Measurements from ENCODE around the gene DNAJC11.

DNAJC11 gene

GRCh38 chr1:6594977-6595740, 106.5 kb downstream of the DNAJC11 start:
- H3K36me3 Mint-ChIP-seq, result peaks cover 5% of the 10 kb centered on the region
- H3K4me3 Mint-ChIP-seq, result no peak overlapping the region
- H3K4me1 Mint-ChIP-seq (ENCODE audit: low read depth), result peaks cover 55% of the 10 kb centered on the region
- H3K27me3 Mint-ChIP-seq, result no peaks in the 10 kb centered on the region
- H3K9me3 Mint-ChIP-seq (ENCODE audit: low read depth), result no peaks in the 10 kb centered on the region
- no peak overlapping the region for H3K27ac Mint-ChIP-seq

- Mint-ChIP-seq H3K4me3 (no peak overlapping the region), H3K36me3 (peaks cover 3% of the 10 kb centered on the region), H3K9me3 (ENCODE audit: low read depth) (no peaks in the 10 kb centered on the region), H3K27me3 (no peaks in the 10 kb centered on the region), H3K4me1 (ENCODE audit: low read depth) (peaks cover 47% of the 10 kb centered on the region), H3K27ac (no peak overlapping the region)
These were observed 107.8 kb downstream of the DNAJC11 start for GRCh38 chr1:6593810-6594209.

GRCh38 chr1:6592865-6593593, 108.6 kb downstream of the DNAJC11 start:
- Mint-ChIP-seq H3K4me3 (no peak overlapping the region), H3K9me3 (ENCODE audit: low read depth) (no peaks in the 10 kb centered on the region), H3K4me1 (ENCODE audit: low read depth) (peaks cover 43% of the 10 kb centered on the region), H3K27ac (no peak overlapping the region), H3K27me3 (no peaks in the 10 kb centered on the region), H3K36me3 (peaks cover 3% of the 10 kb centered on the region)

GRCh38 chr1:6592441-6592840, 109.2 kb downstream of the DNAJC11 start:
- Mint-ChIP-seq H3K27me3 (no peaks in the 10 kb centered on the region), H3K27ac (no peak overlapping the region), H3K4me3 (no peak overlapping the region), H3K36me3 (peaks cover 3% of the 10 kb centered on the region), H3K4me1 (ENCODE audit: low read depth) (peaks cover 43% of the 10 kb centered on the region), H3K9me3 (ENCODE audit: low read depth) (no peaks in the 10 kb centered on the region)

- no peak overlapping the region for H3K27ac Mint-ChIP-seq
- no peaks in the 10 kb centered on the region for H3K9me3 Mint-ChIP-seq (ENCODE audit: low read depth)
- H3K36me3 Mint-ChIP-seq, result peaks cover 3% of the 10 kb centered on the region
- H3K27me3 Mint-ChIP-seq, result no peaks in the 10 kb centered on the region
- peak overlapping the region; percentile 20 for H3K4me3 Mint-ChIP-seq
- peaks cover 41% of the 10 kb centered on the region for H3K4me1 Mint-ChIP-seq (ENCODE audit: low read depth)
These were observed 110.0 kb downstream of the DNAJC11 start for GRCh38 chr1:6591644-6592043.

GRCh38 chr1:6591222-6591621, 110.4 kb downstream of the DNAJC11 start:
- H3K9me3 Mint-ChIP-seq (ENCODE audit: low read depth), result no peaks in the 10 kb centered on the region
- peaks cover 3% of the 10 kb centered on the region for H3K36me3 Mint-ChIP-seq
- no peaks in the 10 kb centered on the region for H3K27me3 Mint-ChIP-seq
- no peak overlapping the region for H3K27ac Mint-ChIP-seq
- H3K4me1 Mint-ChIP-seq (ENCODE audit: low read depth), result peaks cover 38% of the 10 kb centered on the region
- H3K4me3 Mint-ChIP-seq, result no peak overlapping the region

- H3K27me3 Mint-ChIP-seq, result no peaks in the 10 kb centered on the region
- H3K36me3 Mint-ChIP-seq, result peaks cover 3% of the 10 kb centered on the region
- peaks cover 29% of the 10 kb centered on the region for H3K4me1 Mint-ChIP-seq (ENCODE audit: low read depth)
- H3K27ac Mint-ChIP-seq, result no peak overlapping the region
- no peak overlapping the region for H3K4me3 Mint-ChIP-seq
- H3K9me3 Mint-ChIP-seq (ENCODE audit: low read depth), result no peaks in the 10 kb centered on the region
These were observed 111.6 kb downstream of the DNAJC11 start for GRCh38 chr1:6590046-6590445.

GRCh38 chr1:6588893-6589520, 112.6 kb downstream of the DNAJC11 start:
- no peak overlapping the region for H3K4me3 Mint-ChIP-seq
- H3K36me3 Mint-ChIP-seq, result peaks cover 2% of the 10 kb centered on the region

GRCh38 chr1:6588128-6588892, 113.3 kb downstream of the DNAJC11 start:
- Mint-ChIP-seq H3K36me3 (no peaks in the 10 kb centered on the region), H3K9me3 (ENCODE audit: low read depth) (no peaks in the 10 kb centered on the region), H3K27me3 (no peaks in the 10 kb centered on the region), H3K4me1 (ENCODE audit: low read depth) (peaks cover 36% of the 10 kb centered on the region), H3K4me3 (no peak overlapping the region), H3K27ac (peak overlapping the region; percentile 16)

More at GRCh38 chr1:6588893-6589520, 112.6 kb downstream of the DNAJC11 start:
- H3K27me3 Mint-ChIP-seq, result no peaks in the 10 kb centered on the region
- no peaks in the 10 kb centered on the region for H3K9me3 Mint-ChIP-seq (ENCODE audit: low read depth)
- no peak overlapping the region for H3K27ac Mint-ChIP-seq
- H3K4me1 Mint-ChIP-seq (ENCODE audit: low read depth), result peaks cover 36% of the 10 kb centered on the region

- H3K9me3 Mint-ChIP-seq (ENCODE audit: low read depth), result no peaks in the 10 kb centered on the region
- no peak overlapping the region for H3K27ac Mint-ChIP-seq
- no peaks in the 10 kb centered on the region for H3K36me3 Mint-ChIP-seq
These were observed 114.2 kb downstream of the DNAJC11 start for GRCh38 chr1:6587261-6588005.

GRCh38 chr1:6586404-6586816, 115.2 kb downstream of the DNAJC11 start:
- H3K9me3 Mint-ChIP-seq (ENCODE audit: low read depth), result no peaks in the 10 kb centered on the region
- no peak overlapping the region for H3K4me3 Mint-ChIP-seq
- no peaks in the 10 kb centered on the region for H3K27me3 Mint-ChIP-seq
- H3K27ac Mint-ChIP-seq, result no peak overlapping the region
- H3K4me1 Mint-ChIP-seq (ENCODE audit: low read depth), result peaks cover 38% of the 10 kb centered on the region
- no peaks in the 10 kb centered on the region for H3K36me3 Mint-ChIP-seq

More at GRCh38 chr1:6587261-6588005, 114.2 kb downstream of the DNAJC11 start:
- H3K4me1 Mint-ChIP-seq (ENCODE audit: low read depth), result peaks cover 36% of the 10 kb centered on the region
- no peak overlapping the region for H3K4me3 Mint-ChIP-seq
- H3K27me3 Mint-ChIP-seq, result no peaks in the 10 kb centered on the region

GRCh38 chr1:6585841-6586240, 115.8 kb downstream of the DNAJC11 start:
- peaks cover 36% of the 10 kb centered on the region for H3K4me1 Mint-ChIP-seq (ENCODE audit: low read depth)
- no peaks in the 10 kb centered on the region for H3K9me3 Mint-ChIP-seq (ENCODE audit: low read depth)
- H3K27me3 Mint-ChIP-seq, result no peaks in the 10 kb centered on the region
- no peak overlapping the region for H3K27ac Mint-ChIP-seq
- H3K4me3 Mint-ChIP-seq, result no peak overlapping the region
- H3K36me3 Mint-ChIP-seq, result no peaks in the 10 kb centered on the region

GRCh38 chr1:6585081-6585722, 116.4 kb downstream of the DNAJC11 start:
- H3K36me3 Mint-ChIP-seq, result no peaks in the 10 kb centered on the region
- no peak overlapping the region for H3K4me3 Mint-ChIP-seq
- H3K27ac Mint-ChIP-seq, result no peak overlapping the region
- peaks cover 39% of the 10 kb centered on the region for H3K4me1 Mint-ChIP-seq (ENCODE audit: low read depth)
- no peaks in the 10 kb centered on the region for H3K9me3 Mint-ChIP-seq (ENCODE audit: low read depth)
- H3K27me3 Mint-ChIP-seq, result no peaks in the 10 kb centered on the region
